Smooth muscle cell of the brain vasculature (primary cell): ENCODE results near the gene TRIM67.
A peak's percentile ranks its signal among the peaks of the same experiment; 100 is the strongest.
"Not testable (repeated sequence)": the region's sequence is repeated elsewhere in the genome, so short reads cannot be mapped to it uniquely, and the experiment has no call there.

Experiments
- DNase-seq: peaks from one replicate; pipeline ENCODE4 v3.0.0-alpha.2; 2012; ENCODE audit warnings: low read depth, low spot score

Gene TRIM67

DNA sequence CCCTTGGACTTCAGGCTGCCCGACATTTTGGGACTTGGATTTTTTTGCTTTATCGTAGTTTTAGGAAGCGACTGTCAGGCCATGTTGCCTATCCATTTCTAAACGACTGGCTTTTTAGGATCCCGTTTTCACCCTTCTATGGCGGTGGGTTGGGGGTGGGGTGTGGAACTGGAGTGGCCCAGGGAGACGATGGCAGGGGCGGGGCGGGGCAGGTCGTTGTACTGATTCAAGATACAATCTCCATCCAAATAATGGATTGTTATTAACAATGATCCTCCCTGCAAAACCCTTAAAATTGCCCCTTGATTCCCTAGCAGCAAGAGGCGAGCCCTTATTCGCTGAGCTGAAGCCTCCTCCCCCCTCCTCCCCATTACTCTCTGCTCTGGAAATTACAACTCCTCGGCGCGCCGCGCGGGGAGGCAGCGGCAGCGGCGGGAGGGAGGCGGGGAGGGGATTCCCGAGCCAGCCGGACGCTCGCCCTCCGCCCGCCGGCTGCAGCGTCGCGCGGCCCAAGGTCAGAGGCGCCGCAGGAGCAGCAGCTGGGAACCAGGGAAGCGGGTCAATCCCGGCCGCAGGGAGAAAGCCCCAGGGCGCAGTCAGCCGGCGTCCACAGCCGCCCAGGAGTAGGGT is at the start of gene TRIM67:
Gene TRIM67 (plus strand): TSS at position 392 of the 630 bp plus-strand sequence. CDS start 912 bp downstream, outside the sequence.
- DNase-seq = no peak

DNA sequence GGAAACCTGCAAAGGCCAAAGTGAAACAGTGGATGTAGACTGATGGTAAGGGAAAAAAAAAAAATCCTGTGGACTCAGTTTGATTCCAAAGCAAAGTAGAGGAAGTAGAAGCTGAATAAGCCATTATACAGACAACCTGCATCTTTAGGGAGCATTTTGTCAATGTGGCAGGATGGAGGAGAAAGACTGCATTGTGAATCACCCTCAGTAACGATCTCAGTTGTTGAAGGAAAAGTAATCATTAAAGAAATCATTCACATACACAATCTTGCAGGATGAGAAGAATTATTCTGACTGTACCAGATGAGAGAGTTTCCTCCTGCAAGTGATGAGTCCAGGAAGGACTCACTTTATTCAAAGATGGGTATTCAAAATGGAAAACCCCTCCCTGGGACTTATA is 45.1 kb upstream of the TRIM67 start:
- no peak for DNase-seq

DNA sequence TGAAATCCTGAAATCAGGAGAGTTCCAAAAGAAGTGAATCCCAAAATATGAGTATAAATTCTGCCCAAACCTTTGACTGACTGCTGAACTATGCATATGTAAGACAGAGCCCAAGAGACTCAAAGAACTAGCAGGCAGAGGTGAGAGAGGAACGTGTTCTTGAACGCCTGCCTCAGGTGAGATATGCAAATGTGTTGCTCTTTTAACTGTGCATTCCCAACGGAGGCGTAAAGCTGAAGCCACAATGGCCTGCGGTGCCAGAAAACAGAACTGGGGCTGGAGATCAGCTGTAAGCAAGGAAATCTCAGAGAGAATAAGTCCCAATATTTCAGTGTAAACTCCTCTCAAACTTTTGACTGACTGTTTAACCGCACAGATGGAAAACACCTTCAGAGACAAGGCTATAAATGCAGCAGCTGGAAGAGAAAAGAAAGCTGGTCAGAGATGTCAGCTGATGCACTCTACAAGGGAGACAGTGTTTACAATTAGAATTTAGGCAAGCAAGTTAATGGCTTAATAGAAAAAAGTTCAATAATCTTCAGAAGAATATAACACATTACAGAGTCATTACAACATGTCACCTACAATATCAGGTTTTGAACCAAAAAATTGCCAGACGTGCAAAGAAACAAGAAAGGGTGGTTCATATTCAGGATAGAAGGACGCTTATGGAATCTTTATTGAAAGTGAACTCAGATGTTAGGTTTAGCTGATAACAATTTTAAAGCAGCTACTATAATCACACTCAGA is 43.0 kb upstream of the TRIM67 start:
- no peak for DNase-seq

DNA sequence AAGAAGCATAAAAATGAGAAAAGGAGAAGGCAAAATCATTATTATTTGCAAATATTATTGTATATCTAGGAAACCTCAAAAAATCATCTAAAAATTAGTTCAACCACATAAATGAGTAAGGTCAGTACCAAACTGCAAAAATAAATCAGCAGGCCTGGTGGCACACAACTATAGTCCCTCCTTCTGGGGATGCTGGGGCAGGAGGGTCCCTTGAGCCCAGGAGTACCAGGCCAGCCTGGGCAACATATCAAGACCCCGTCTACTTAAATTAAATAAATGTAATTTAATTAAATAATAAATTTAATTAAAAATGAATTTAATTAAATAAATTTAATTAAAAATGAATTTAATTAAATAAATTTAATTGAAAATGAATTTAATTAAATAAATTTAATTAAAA is 40.3 kb upstream of the TRIM67 start:
- no peak for DNase-seq

DNA sequence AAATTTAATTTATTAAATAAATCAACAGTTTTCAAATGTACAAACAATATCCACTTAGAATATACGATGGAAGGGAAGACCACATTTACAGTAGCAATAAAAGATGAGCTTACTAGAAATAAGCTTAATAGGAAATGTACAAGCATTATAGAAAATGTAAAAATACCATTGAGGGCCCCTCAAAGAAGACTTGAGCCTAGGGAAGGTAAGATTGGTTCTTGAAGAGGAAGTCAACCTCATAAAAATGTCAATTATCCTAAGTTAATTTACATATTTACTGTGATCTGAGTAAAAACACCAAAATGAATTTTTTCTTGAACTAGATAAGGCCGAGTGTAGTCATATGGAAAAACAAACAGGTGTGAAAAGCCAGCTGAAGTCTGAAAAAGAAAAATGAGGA is 39.7 kb upstream of the TRIM67 start:
- DNase-seq = no peak

DNA sequence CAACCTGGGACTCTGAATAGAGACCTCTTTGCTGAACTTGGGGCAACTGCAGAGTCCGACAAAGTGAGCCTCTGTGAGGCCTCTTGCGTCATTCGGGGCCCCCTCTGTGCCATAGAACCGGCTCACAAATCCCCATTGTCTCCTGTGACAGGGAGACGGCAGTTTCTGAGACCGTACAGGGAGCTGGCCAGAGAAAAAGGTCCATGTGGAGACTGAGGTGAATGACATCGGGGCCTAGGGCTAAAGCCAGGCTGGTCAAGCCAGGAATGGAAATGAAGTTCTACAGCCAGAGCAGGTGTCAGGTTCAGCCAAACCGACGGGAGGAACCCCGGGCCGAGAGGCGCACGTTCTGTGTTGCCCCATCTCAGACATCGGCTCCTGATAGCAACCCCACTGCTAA is 37.1 kb upstream of the TRIM67 start:
- no peak for DNase-seq

DNA sequence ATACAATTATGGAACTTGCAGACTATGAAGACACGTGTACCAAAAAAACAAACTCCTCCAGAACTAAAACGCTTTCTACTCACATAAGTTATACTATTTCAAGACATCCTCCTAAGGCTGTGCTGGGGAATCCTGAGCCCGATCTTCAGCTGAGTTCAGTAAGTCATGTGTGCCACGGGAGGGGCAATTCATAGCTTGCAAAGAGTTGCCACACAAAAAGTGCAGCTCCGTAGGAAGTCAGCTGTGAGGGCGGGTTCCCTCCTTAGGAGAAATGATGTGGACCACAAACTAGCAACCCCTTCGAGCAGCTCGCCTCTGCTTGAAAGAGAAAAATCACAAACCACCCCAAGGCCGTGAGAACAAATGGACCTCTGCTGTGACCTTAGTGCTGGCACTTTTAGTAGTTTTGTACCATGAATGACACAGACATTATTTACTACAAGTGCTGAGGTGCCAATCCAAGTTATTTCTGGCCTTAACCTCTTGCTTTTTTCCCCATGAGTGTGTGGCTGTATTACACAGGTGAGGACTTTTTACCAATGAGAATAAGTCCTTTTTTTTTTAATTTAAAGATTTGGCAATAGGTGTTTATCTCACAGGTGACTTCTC is 35.8 kb upstream of the TRIM67 start:
- DNase-seq = no peak

DNA sequence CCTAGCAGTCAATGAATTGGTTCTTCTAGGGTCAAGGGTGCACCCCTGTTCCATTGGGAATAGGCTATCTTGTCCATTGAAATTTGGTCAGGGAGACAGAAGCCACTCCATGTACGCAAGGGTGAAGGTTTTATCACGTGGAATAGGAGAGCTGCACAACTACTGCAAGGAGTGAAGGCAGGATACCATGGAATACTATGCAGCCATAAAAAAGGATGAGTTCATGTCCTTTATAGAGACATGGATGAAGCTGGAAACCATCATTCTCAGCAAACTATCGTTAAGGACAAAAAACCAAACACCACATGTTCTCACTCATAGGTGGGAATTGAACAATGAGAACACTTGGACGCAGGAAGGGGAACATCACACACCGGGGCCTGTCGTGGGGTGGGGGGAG is 34.8 kb upstream of the TRIM67 start:
- not testable (repeated sequence) for DNase-seq

DNA sequence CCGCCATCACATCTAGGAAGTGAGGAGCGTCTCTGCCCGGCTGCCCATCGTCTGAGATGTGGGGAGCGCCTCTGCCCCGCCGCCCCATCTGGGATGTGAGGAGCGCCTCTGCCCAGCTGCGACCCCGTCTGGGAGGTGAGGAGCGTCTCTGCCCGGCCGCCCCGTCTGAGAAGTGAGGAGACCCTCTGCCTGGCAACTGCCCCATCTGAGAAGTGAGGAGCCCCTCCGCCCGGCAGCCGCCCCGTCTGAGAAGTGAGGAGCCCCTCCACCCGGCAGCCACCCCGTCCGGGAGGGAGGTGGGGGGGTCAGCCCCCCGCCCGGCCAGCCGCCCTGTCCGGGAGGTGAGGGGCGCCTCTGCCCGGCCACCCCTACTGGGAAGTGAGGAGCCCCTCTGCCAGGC is 33.4 kb upstream of the TRIM67 start:
- DNase-seq = not testable (repeated sequence)

DNA sequence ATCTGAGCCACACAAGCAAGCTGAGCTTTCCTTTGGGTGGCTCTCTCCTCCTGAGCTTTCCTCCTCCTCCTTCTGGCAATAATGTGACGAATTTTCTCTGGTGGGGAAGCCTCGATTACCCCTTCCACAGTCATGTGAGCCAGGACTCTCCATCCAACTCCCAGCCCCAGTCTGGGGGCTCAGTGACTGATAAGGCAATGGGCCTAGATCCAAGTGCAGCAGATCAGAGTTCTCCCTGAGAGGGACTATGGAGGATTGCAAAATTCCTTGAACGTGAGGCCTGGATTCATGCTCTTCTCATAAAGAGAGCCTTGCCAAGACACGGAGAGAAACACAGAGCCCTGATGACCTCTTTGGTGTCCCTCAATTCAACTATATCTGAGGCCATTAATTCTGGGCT is 31.3 kb upstream of the TRIM67 start:
- DNase-seq = no peak

DNA sequence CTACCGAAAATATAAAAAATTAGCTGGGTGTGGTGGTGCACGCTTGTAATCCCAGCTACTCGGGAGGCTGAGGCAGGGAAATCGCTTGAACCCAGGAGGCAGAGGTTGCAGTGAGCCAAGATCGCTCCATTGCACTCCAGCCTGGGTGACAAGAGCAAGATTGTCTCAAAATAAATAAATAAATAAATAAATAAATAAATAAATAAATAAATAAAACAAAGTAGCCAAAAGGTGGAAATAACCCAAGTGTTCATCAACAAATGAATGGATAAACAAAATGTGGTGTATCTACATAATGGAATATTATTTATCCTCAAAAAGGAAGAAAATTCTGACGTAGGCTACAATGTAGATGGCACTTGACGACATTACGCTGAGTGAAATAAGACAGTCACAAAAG is 29.3 kb upstream of the TRIM67 start:
- not testable (repeated sequence) for DNase-seq

DNA sequence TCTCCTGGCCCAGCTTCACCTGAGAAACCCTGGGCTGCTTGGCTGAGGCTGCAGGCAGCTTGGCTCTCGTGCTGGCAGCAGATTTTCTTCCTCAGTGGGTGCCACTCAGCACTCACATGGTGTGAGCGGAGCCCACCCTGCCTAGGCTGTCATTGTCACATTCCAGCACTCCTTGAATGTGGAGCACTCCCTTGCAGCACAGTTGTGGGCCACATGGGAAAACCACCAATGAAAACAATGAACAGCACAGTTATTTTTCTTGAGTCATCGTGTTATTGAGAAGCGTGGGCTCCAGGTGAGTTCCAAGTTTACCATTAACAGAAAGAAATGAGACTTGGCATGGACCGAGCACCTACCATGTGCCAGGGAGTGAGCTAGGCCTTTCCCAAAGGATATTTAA is 27.2 kb upstream of the TRIM67 start:
- no peak for DNase-seq

DNA sequence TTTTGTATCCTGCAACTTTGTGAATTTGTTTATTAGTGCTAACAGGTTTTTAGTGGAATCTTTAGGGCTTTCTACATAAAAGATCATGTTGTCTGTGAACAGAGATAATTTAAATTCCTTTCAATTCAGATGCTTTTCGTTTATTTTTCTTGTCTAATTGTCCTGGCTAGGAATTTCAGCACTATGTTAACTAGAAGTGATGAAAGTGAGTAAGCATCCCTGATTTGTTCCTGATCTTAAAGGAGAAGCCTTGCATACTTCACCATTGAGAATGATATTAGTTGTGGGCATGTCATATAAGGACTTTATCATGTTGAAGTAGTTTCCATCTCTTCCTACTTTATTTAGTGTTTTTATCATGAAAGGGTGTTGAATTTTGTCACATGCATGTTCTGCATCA is 23.6 kb upstream of the TRIM67 start:
- DNase-seq = no peak

DNA sequence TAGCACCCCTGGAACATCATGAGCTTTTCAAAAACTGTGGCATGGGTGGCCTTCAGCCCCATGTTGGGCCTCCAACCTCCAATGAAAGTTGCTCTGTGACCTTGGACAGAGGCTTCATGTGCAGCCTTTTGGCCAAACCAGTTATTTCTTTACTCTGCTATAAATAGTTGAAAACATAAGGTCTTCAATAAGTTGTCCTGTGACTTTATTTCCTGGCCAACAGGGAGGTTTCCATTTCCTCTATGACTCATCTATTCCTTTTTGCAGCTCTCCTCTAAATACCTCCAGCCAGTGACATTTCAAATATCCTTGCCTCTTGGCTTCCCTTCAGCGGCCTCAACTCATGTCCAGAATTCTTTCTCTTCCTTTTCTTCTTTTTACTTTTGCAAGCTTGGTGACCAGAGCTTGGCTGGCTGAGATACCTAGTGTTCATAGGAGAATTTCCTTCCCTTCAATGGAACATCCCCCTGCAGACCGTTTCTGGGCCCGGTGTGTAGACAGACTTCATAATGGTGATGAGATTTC is 22.7 kb upstream of the TRIM67 start:
- peak; percentile 37 for DNase-seq

DNA sequence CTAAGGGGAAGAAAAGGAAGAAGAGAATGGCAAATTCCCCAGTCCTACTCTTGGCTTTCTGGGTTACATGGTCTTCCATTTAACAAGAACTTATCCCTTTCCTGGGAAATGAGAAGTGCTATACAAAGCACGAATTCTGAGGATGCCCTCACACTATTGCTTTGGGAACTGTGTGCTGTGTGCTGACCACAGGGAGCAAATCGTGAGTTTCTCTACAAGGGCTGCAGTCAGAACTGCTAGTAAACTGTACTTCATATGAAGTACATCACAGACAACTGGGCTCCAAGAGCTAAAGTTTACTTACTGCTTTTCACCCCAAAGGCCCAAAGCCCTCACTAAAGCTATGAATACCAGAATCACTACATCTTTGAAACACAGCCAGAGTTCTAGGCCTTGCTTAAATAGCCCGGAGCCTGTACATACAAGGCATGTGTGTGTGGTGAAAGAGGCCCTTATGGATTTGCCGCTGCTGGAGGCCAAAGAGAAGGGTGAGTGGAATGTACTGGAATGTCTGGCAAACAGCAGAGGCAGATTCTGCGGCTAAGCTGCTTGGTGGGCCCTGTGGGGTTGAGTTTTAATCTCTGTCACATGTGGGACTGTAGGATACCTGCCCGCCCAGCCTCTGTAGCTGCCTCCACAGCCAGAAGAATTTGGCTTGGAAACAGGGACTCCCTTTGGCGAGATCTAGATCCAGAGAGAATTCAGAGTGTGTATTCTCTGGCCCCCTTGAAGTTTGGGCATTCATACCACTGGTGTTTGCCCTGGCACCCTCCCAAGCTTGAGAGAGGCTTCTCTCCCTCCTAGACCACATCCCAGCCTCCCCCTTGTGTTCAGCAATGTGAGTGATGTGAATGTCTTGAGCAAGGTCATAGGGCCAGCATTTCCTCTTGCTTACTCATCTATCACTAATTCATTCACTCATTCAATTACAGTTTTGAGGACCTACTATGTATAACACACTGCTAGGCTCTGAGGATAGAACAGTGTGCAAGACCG is 21.9 kb upstream of the TRIM67 start:
- peak; percentile 92 for DNase-seq

DNA sequence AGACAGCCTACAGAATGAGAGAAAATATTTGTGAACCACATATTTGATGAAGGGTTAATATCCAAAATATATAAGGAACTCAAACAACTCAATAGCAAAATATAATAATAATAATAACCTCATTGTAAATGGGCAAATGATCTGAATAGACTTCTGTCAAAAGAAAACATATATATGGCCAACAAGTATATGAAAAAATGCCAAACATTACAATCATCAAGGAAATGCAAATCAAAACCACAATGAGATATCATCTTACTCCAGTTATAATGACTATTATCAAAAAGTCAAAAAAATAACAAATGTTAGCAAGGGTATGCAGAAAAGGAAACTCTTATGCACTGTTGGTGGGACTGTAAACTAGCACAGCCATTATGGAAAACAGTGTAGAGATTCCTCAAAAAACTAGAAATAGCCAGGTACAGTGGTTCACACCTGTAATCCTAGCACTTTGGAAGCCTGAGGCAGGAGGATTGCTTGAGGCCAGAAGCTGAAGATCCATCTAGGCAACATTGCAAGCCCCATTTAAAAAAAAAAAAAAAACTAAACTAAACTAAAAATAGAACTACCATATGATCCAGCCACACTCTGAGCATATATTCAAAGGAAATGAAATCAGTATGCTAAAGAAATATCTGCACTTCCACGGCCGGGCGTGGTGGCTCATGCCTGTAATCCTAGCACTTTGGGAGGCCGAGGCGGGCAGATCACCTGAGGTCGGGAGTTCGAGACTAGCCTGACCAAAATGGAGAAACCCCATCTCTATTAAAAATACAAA is 17.3 kb upstream of the TRIM67 start:
- DNase-seq = no peak

DNA sequence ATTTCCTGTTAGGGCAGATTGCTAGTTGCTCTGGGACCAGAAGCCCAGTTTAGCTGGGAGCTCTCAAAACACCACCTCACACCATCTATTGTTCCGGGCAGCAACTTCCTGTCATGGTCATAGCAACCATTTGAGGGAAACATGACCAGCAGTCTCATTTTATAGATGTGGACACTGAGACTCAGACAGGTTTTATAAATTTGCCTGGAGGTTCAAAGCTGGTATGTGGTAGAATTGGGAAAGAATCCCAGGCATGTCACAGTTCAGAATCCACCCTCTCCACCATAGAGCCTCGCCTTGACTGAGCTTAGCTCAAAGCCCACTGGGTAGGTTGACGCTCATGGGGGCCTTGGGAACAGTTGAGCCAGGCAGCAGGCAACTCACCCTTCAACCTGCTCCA is 14.0 kb upstream of the TRIM67 start:
- DNase-seq = no peak

DNA sequence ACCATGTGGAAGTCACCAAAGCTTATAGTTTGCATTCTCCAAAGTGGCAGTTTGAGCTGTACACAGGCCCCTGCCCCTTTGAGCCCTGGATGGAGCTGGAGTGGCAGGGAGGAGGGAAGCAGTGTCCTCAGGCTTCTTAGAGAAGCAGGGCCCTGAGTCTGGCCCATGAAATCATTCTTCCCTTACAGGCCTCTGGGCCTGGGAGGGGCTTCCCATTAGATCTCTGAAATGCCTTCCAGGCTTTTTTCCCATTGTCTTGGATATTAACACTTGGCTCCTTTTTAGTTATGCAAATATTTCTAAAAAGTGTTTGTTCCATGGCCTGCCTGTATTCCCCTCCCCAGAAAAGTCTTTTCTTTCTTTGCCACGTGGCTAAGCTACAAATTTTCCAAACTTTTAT is 10.0 kb upstream of the TRIM67 start:
- no peak for DNase-seq

DNA sequence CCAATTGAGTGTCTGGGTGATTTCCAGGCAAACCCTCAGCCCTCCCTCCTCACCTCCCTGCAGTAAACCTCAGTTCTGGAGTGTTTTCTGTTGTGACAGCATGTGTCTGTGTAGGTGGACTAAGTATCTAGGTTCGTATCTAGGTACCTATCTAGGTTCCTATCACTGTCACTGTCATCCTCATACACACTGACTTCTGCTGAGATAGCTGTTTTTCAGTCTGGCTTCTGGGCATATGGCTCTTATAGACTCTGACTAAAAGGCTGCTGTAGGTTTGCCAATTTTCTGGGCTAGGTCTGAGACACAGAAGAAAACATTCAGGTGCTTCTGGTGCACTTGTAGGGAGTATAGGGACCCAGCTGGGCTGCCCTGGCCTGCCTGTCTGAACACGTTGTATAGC is 8.1 kb upstream of the TRIM67 start:
- DNase-seq = no peak

DNA sequence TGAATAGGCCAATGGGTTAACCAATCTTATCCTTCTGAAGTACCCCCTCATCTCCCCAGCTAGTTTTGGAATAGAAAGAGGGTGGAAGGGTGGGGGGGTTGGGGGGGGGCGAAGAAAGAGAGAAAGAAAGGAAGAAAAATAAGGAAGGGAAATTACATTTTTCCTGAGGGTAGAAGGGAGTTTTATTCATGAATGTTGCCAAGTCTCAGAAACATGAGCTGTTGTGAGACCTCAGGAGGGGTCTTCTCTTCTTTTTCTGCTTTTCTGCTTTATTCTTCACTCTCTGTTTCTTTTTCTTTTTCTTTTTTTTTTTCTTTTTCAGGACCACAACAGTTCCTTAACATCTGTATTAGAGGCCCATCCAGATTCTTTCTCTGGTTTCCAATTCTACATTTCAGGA is 6.0 kb upstream of the TRIM67 start:
- no peak for DNase-seq

DNA sequence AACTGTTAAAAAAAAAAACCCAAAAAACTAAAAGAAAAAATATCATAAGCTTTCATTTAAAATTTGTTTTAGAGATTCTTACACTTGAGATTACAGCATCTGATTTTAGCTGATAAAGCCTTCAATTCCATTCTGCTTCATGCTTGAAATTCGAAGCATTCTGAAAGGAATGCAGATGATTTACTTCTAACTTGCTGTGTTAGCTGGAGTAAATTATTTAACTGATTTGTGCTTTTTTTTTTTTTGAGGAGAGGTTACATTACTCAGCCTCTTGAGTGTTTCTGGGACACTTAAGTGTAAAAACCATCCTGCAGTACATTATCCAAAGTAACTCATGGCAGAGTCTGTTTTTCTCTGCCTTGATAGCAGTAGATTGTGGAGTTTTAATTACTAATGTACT is 4.5 kb upstream of the TRIM67 start:
- DNase-seq = no peak
